IMR-90 (cell line): ENCODE measurements around the gene GALNT12. TPM values are rescaled to one million over a fixed set of nuclear protein-coding genes. Genes with fewer than 3 reads are reported as not detected.

Experiments used
- ATAC-seq: fragments of 200-7000 bp; cut with Tn5 transposase; 2 replicates; pipeline ENCODE4 v1.9.1; 2020; ENCODE audit warnings: low read depth, mild to moderate bottlenecking, moderate library complexity
- BruUV-seq: library from RNA; stranded (reverse); fragments of 400-500 nt; replicated peaks from 2 replicates; lab custom pipeline; 2021; lab: Mats Ljungman, UMichigan
- CTCF ChIA-PET: fragments of 300-600 bp; formaldehyde crosslinking; extraction: SDS; loops from one replicate; lab custom pipeline; 2021; ENCODE audit warnings: antibody characterized with exemption; lab: Yijun Ruan, JAX
- POLR2A ChIA-PET: fragments of 300-600 bp; sonication (Branson Sonifier 250); formaldehyde crosslinking; loops from one replicate; lab custom pipeline; 2022; ENCODE audit warnings: antibody characterized with exemption; ENCODE audit not compliant: unreplicated experiment; lab: Charles Lee
- DNase-seq: peaks from one replicate; pipeline ENCODE4 v3.0.0; 2013
- H2AFZ ChIP-seq: replicated peaks from 2 replicates; pipeline ENCODE3; 2013; ENCODE audit warnings: low read length, mild to moderate bottlenecking; ENCODE audit not compliant: poor library complexity
- H2AK5ac ChIP-seq: 2 replicates; pipeline ENCODE4 v1.6.1; 2013; ENCODE audit warnings: low read depth, low read length, inconsistent platforms
- H2AK9ac ChIP-seq: replicated peaks from 2 replicates; pipeline ENCODE3; 2013; ENCODE audit warnings: mild to moderate bottlenecking, low read depth, low read length, moderate library complexity; ENCODE audit not compliant: poor library complexity
- H2BK120ac ChIP-seq: 2 replicates; pipeline ENCODE4 v1.6.1; 2013; ENCODE audit warnings: low read depth, low read length, inconsistent platforms
- H2BK15ac ChIP-seq: 3 replicates; pipeline ENCODE4 v1.6.1; 2013; ENCODE audit warnings: low read depth, low read length, inconsistent platforms
- H2BK20ac ChIP-seq: 2 replicates; pipeline ENCODE4 v1.6.1; 2013; ENCODE audit warnings: low read depth, mild to moderate bottlenecking, inconsistent platforms, low read length, moderate library complexity
- H2BK5ac ChIP-seq: 2 replicates; pipeline ENCODE4 v1.6.1; 2013; ENCODE audit warnings: mild to moderate bottlenecking, low read depth, low read length, inconsistent platforms; ENCODE audit not compliant: poor library complexity, severe bottlenecking
- H3K14ac ChIP-seq: replicated peaks from 2 replicates; pipeline ENCODE4 v1.6.1; 2013; ENCODE audit warnings: low read depth, low read length, inconsistent platforms
- H3K18ac ChIP-seq: 2 replicates; pipeline ENCODE4 v1.6.1; 2013; ENCODE audit warnings: low read depth, low read length, control low read depth
- H3K23ac ChIP-seq: 2 replicates; pipeline ENCODE4 v1.6.1; 2013; ENCODE audit warnings: low read depth, low read length, inconsistent platforms
- H3K27ac ChIP-seq: 2 replicates; pipeline ENCODE4 v1.5.1; 2013; ENCODE audit warnings: mild to moderate bottlenecking, control low read depth, low read length; ENCODE audit not compliant: insufficient read depth
- H3K27me3 ChIP-seq: 2 replicates; pipeline ENCODE4 v1.6.1; 2013; ENCODE audit warnings: low read length; ENCODE audit not compliant: control insufficient read depth, insufficient read depth
- H3K36me3 ChIP-seq: 2 replicates; pipeline ENCODE4 v1.6.1; 2013; ENCODE audit warnings: low read length, mixed read lengths; ENCODE audit not compliant: control insufficient read depth, insufficient read depth
- H3K4ac ChIP-seq: 2 replicates; pipeline ENCODE4 v1.6.1; 2013; ENCODE audit warnings: low read depth, low read length, inconsistent platforms
- H3K4me1 ChIP-seq: 2 replicates; pipeline ENCODE4 v1.6.1; 2013; ENCODE audit warnings: low read length, mixed read lengths; ENCODE audit not compliant: control insufficient read depth, insufficient read depth
- H3K4me2 ChIP-seq: 2 replicates; pipeline ENCODE4 v1.6.1; 2013; ENCODE audit warnings: low read depth, mild to moderate bottlenecking, control low read depth, low read length, moderate library complexity
- H3K4me3 ChIP-seq: 2 replicates; pipeline ENCODE4 v1.5.1; 2013; ENCODE audit warnings: low read depth, mild to moderate bottlenecking, control low read depth, low read length, moderate library complexity; ENCODE audit not compliant: insufficient read depth
- H3K56ac ChIP-seq: 2 replicates; pipeline ENCODE4 v1.6.1; 2013; ENCODE audit warnings: low read length, inconsistent platforms; ENCODE audit not compliant: insufficient read depth; ENCODE audit errors: extremely low read depth
- H3K79me1 ChIP-seq, 2 experiments: 2 replicates each; pipeline ENCODE4 v1.6.1; 2013; ENCODE audit warnings: low read length in 2 of 2, inconsistent platforms in 1 of 2, low read depth in 1 of 2
- H3K9ac ChIP-seq: 2 replicates; pipeline ENCODE4 v1.6.1; 2013; ENCODE audit warnings: low read depth, low read length, control low read depth
- H3K9me1 ChIP-seq: 2 replicates; pipeline ENCODE4 v1.6.1; 2013; ENCODE audit warnings: low read length, inconsistent platforms; ENCODE audit not compliant: insufficient read depth
- H3K9me3 ChIP-seq: 2 replicates; pipeline ENCODE4 v1.6.1; 2013; ENCODE audit warnings: low read length; ENCODE audit not compliant: control insufficient read depth, insufficient read depth
- H4K20me1 ChIP-seq: 2 replicates; pipeline ENCODE4 v1.6.1; 2013; ENCODE audit warnings: low read length, inconsistent platforms; ENCODE audit not compliant: insufficient read depth
- H4K5ac ChIP-seq: 2 replicates; pipeline ENCODE4 v1.6.1; 2013; ENCODE audit warnings: mild to moderate bottlenecking, low read depth, low read length, control low read depth
- H4K8ac ChIP-seq, 2 experiments: 2 replicates each; pipeline ENCODE4 v1.6.1; 2013; ENCODE audit warnings: low read depth in 2 of 2, low read length in 2 of 2, control low read depth in 1 of 2, inconsistent platforms in 1 of 2
- H4K91ac ChIP-seq: 2 replicates; pipeline ENCODE4 v1.6.1; 2013; ENCODE audit warnings: low read depth, low read length, inconsistent platforms; ENCODE audit not compliant: insufficient read depth
- CEBPB ChIP-seq: IDR thresholded peaks from 2 replicates; pipeline ENCODE4 v1.6.1; 2012; ENCODE audit warnings: low read depth, low read length, improper control_type of control experiment
- CHD1 ChIP-seq: IDR thresholded peaks from 2 replicates; pipeline ENCODE4 v1.6.1; 2012; ENCODE audit warnings: low read depth, low read length, improper control_type of control experiment
- FOS ChIP-seq: fragments of 150-350 bp; IDR thresholded peaks from 2 replicates; pipeline ENCODE4 v1.6.1; 2016; ENCODE audit warnings: low read depth, low read length
- MAFK ChIP-seq: IDR thresholded peaks from 2 replicates; pipeline ENCODE4 v1.6.1; 2012; ENCODE audit warnings: low read depth, low read length, improper control_type of control experiment
- MAZ ChIP-seq: IDR thresholded peaks from 2 replicates; pipeline ENCODE4 v1.6.1; 2012; ENCODE audit warnings: low read depth, mild to moderate bottlenecking, low read length, improper control_type of control experiment, moderate library complexity, borderline replicate concordance
- NFE2L2 ChIP-seq: fragments of 150-350 bp; IDR thresholded peaks from 2 replicates; pipeline ENCODE4 v1.6.1; 2016; ENCODE audit warnings: low read depth, mild to moderate bottlenecking, low read length
- RAD21 ChIP-seq: IDR thresholded peaks from 2 replicates; pipeline ENCODE4 v1.6.1; 2012; ENCODE audit warnings: low read length, improper control_type of control experiment
- RCOR1 ChIP-seq: IDR thresholded peaks from 2 replicates; pipeline ENCODE4 v1.6.1; 2012; ENCODE audit warnings: mild to moderate bottlenecking, low read length, improper control_type of control experiment; ENCODE audit not compliant: insufficient replicate concordance
- RFX5 ChIP-seq: IDR thresholded peaks from 2 replicates; pipeline ENCODE4 v1.8.0; 2012; ENCODE audit warnings: low read depth, mild to moderate bottlenecking, low read length, moderate library complexity
- SMC3 ChIP-seq: fragments of 150-350 bp; IDR thresholded peaks from 2 replicates; pipeline ENCODE4 v1.6.1; 2016; ENCODE audit warnings: low read depth, mild to moderate bottlenecking, antibody characterized with exemption, low read length, moderate library complexity
- WGBS, 2 experiments: methylation state at CpG; one replicate each; pipeline versions ENCODE4 v1.1.5 to v1.1.7; 2013; ENCODE audit warnings: missing lambda C conversion rate in 2 of 2; ENCODE audit not compliant: insufficient read length in 1 of 2; ENCODE audit errors: extremely low coverage in 2 of 2; 5-methylcytosine and 5-hydroxymethylcytosine counted together
- dilution Hi-C: fragments of 300-500 bp; cut with HindIII; formaldehyde crosslinking; loops from one replicate; pipeline ENCODE4 v1.14.3; 2018; ENCODE audit warnings: low sequenced_read_pairs; ENCODE audit not compliant: unreplicated experiment
- in situ Hi-C: fragments of 300-500 bp; cut with MboI; formaldehyde crosslinking; loops from 3 replicates; pipeline ENCODE4 v1.14.3; 2019; ENCODE audit warnings: low sequenced_read_pairs, inconsistent platforms, mixed read lengths
- intact Hi-C: fragments of 100-400 bp; cut with micrococcal nuclease; formaldehyde crosslinking; loops from 2 replicates; pipeline ENCODE4 v1.10.0; 2022
- polyA plus RNA-seq, 3 experiments: library from polyadenylated mRNA; depleted of rRNA; stranded (reverse); fragments of >200 nt; gene quantifications; 2 replicates each; pipeline ENCODE4 v1.2.3, GENCODE V29; 2012; ENCODE audit warnings: low replicate concordance in 1 of 3
- total RNA-seq: library from RNA; depleted of rRNA; stranded (reverse); fragments of >200 nt; gene quantifications from 2 replicates; pipeline ENCODE4 v1.2.3, GENCODE V29; 2012
- TF ChIP-seq, protein P1 (sequence below): fragments of 150-350 bp; IDR thresholded peaks from 2 replicates; pipeline ENCODE4 v1.6.1; 2017; ENCODE audit warnings: mild to moderate bottlenecking, antibody characterized with exemption, low read length, low read depth
- TF ChIP-seq, protein P2 (sequence below): fragments of 150-350 bp; IDR thresholded peaks from 2 replicates; pipeline ENCODE4 v1.6.1; 2016; ENCODE audit warnings: low read depth, mild to moderate bottlenecking, low read length, moderate library complexity, borderline replicate concordance

GALNT12 gene
- total and polyA plus RNA-seq, 2 of the 4 experiments (the other 2 are of a cell fraction): 2.3 to 2.5 TPM

DNA sequence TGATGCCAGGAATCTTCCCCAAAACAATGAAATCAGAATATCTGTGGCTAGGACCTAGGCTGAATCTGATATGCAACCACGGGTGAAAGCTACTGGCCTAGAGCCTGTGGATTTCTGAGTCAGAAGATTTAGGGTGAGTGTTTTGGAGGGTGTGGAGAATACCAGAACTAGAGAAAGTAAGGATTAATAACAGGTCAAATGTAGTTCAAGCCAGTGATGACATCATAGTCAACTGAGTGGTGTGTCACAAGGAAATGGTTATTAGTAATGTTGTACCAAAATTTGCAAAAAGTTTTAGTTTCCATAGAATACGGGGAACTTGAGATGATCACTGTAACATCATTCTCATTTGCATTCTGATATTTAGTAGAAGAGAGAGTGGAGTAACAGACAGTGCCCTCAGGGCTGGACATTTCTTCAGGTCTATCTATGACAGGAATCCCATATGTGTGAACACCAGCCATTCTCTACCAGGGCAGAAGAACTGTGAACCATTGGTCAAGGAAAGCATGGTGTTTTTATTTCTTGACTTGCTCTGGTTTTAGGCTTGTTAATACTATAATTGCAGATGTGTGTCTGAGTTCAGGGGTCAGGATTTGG, 3.7 kb downstream of the GALNT12 start:
- H3K14ac ChIP-seq: no peak overlapping the region
- peaks cover 11% of the 10 kb centered on the region for H3K27me3 ChIP-seq
- peak overlapping the region; percentile 46; the same call in 1 of the 2 replicates for H3K23ac ChIP-seq
- peaks cover 6% of the 10 kb centered on the region for H3K9me1 ChIP-seq
- H3K4me3 ChIP-seq: no peak overlapping the region
- CTCF ChIA-PET: no interaction called here
- WGBS, 2 experiments: 0% methylated on average over 1 of the region's 2 CpGs; no CpG with 5 or more reads in 1 of the 2 experiments
- no peak overlapping the region for H2BK5ac ChIP-seq
- no peaks in the 10 kb centered on the region for H4K20me1 ChIP-seq
- H4K5ac ChIP-seq: no peak overlapping the region
- H3K18ac ChIP-seq: no peak overlapping the region
- no peak overlapping the region for H2AFZ ChIP-seq
- no peak overlapping the region for H3K4ac ChIP-seq
- TF ChIP-seq, protein P1, sequence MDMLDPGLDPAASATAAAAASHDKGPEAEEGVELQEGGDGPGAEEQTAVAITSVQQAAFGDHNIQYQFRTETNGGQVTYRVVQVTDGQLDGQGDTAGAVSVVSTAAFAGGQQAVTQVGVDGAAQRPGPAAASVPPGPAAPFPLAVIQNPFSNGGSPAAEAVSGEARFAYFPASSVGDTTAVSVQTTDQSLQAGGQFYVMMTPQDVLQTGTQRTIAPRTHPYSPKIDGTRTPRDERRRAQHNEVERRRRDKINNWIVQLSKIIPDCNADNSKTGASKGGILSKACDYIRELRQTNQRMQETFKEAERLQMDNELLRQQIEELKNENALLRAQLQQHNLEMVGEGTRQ: no peak
- no peak for TF ChIP-seq MAZ
- TF ChIP-seq FOS: 0 out of 2 replicates have a peak, but pooled peaks have one; percentile 44
- TF ChIP-seq SMC3: no peak
- no peak for TF ChIP-seq RAD21
- no peak for TF ChIP-seq NFE2L2
- TF ChIP-seq MAFK: no peak
- TF ChIP-seq CEBPB: peak; percentile 56
- TF ChIP-seq, protein P2, sequence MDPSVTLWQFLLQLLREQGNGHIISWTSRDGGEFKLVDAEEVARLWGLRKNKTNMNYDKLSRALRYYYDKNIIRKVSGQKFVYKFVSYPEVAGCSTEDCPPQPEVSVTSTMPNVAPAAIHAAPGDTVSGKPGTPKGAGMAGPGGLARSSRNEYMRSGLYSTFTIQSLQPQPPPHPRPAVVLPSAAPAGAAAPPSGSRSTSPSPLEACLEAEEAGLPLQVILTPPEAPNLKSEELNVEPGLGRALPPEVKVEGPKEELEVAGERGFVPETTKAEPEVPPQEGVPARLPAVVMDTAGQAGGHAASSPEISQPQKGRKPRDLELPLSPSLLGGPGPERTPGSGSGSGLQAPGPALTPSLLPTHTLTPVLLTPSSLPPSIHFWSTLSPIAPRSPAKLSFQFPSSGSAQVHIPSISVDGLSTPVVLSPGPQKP: no peak
- TF ChIP-seq CHD1: no peak
- TF ChIP-seq RCOR1: no peak
- no peak for TF ChIP-seq RFX5
- no peaks in the 10 kb centered on the region for H3K9me3 ChIP-seq
- H4K91ac ChIP-seq: no peak overlapping the region
- no peak overlapping the region for H3K4me2 ChIP-seq
- peaks cover 16% of the 10 kb centered on the region for H3K4me1 ChIP-seq
- H3K27ac ChIP-seq: no peak overlapping the region
- dilution Hi-C loops (no loop called here), intact Hi-C loops (no loop called here), in situ Hi-C loops (no loop called here)
- H2BK120ac ChIP-seq: no peak overlapping the region
- no peaks in the 10 kb centered on the region for H3K79me1 ChIP-seq
- H3K9ac ChIP-seq: no peak overlapping the region
- H2BK20ac ChIP-seq: no peak overlapping the region
- no peak overlapping the region for H2AK9ac ChIP-seq
- no peak overlapping the region for H2BK15ac ChIP-seq
- no peak overlapping the region for H2AK5ac ChIP-seq
- H3K56ac ChIP-seq: no peak overlapping the region
- DNase-seq (peak; percentile 96), ATAC-seq (peak; percentile 47)
- 0 out of 4 replicates have a peak overlapping the region, but pooled peaks of 1 of the 2 experiments have one; percentile 17 for H4K8ac ChIP-seq
- H3K36me3 ChIP-seq: no peaks in the 10 kb centered on the region
- no TSS peak for BruUV-seq
- POLR2A ChIA-PET: no interaction called here
